GM18526 (cell line): ENCODE measurements around the gene CASP9.
A peak's percentile ranks its signal among the peaks of the same experiment; 100 is the strongest.

Experiments used
- POLR2A ChIP-seq: IDR thresholded peaks from 3 replicates; pipeline ENCODE4 v1.6.1; 2011; ENCODE audit not compliant: insufficient read length; ENCODE audit errors: extremely low read depth

CASP9 gene

DNA sequence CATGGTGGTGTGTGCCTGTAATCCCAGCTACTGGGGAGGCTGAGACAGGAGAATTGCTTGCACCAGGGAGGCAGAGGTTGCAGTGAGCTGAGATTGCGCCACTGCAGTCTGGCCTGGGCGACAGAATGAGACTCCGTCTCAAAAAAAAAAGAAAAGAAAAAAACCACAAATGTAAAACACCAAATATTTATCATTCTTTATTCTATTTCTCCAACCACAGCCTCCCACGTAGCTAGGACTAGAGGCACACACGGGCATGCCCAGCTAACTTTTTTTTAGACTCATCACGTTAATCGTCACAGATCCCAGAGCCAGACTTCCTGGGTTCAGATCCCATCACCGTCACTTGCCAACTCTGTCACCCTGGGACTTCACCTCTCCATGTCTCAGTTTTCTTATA, 16.2 kb upstream of the CASP9 start:
- no peak for TF ChIP-seq POLR2A

DNA sequence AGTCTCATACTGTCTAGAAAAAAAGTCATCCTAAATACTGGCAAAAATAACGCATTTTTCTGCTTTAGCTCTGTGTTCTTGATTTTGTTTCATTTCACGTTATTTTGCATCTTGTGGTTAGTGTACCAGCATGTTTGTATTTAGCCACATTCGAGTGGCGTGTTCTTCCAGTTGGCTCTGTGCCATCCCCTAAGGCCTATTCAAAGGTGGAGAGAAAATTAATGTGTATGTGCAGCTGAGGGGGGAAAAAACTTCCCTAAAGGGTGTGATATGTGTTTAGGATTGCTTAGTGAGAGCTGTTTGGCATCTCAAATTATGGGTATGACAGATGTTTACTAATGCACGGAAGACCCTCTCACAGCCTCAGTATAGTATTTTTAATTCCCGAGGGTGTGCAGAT, 14.8 kb upstream of the CASP9 start:
- TF ChIP-seq POLR2A = no peak

DNA sequence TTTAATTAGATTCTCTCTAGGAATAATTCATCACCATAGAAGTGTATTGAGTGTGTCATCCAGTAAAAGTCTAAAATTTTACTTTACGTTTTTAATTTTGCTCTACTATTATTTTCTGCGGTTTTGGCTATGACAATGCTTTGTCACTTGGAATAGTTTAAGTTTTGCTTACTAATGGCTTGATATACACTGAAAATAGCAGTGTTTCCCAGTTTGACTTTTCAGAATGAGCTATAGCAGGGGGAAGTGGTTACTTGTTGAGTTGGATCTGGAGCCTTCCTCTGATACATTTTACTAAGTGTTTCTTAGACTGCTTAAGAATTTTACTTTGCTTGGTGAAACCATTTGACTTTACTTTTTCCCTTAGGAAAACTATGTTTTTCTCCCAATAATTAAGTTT, 7.7 kb upstream of the CASP9 start:
- no peak for TF ChIP-seq POLR2A

DNA sequence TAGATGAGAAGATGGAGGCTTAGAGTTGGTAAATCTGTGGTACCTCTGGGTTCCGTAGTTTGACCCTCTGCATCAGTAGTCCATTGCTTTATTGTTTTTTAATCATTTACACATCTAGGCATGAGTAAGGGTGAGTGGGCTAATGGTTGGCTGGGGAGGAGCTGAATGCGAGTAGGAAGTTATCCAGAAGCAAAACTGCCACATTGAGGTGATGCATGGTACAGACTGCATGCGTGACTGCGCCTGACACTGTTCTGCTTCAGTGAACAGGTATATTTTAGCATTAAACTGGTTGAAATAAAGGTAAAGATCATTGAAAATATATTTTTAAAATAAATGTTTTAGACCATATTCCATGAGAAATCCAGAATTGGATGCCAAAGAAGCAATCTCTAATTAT, 7.0 kb upstream of the CASP9 start:
- no peak for TF ChIP-seq POLR2A

DNA sequence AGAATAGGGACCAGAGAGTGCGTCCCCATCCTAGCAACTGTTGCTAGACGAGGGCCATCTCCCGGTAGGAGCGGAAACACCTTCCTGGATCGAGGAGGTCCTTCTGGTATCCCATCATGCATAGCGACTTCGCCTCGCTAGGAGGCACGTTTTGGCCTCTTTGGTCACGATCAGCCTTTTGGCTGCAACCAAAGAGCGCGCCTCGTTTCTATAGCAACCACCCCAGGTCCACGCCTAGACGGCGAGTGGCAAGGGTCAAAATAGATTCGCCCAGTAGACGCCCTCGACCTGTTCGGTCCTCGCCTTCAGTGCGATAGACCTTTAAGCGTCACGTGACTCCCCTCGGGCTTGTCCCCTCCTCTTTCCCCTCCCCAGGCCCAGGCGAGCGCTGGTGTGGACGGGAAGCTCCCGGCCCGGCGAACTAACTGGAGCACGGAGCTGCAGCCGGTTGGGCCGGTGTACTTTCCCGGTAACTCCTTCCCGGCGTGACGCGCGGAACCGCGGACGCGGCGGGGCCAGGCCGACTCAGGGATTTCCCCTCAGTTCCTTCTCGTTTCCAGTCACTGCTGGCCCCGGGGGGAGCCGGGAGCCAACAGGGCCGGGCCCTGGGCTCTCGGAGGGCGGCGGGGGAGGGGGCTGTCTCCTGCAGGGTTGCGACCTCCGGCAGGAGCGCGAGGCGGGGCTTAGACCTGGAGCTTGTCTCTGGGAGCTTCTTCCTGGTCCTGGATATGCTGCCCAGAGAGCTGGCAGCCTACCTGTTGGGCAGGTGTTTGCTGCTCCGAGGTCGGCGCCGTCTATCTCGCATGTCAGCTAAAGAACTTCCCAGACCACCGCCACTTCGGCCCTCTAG, 2.7 kb upstream of the CASP9 start, which contains the start of gene DNAJC16:
Gene DNAJC16 (plus strand): TSS at position 359 of the 850 bp plus-strand sequence. CDS start 2,258 bp downstream, outside the sequence.
- TF ChIP-seq POLR2A = peak; percentile 78

DNA sequence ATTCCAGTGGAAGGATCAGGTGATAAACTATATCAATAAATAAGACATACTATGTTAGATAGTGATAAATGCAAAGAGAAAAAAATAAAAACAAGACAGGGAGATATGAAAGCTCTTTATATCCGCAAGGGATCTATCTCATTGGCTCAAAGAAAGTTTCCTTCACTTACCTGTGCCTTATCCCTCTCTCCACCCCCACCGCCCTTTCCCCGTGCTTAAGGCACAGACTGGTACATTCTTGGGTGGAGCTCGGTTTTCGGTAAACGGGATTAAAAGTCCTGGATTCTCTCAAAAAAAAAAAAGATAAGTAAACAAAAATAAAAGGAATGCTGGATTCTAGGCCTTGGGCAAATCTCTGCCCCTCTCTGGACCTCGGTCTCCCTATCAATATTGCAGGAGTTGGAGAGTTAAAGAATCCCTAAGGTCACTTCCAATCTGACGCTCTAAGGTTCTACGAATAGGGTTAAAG, 2.0 kb upstream of the CASP9 start:
- no peak for TF ChIP-seq POLR2A

DNA sequence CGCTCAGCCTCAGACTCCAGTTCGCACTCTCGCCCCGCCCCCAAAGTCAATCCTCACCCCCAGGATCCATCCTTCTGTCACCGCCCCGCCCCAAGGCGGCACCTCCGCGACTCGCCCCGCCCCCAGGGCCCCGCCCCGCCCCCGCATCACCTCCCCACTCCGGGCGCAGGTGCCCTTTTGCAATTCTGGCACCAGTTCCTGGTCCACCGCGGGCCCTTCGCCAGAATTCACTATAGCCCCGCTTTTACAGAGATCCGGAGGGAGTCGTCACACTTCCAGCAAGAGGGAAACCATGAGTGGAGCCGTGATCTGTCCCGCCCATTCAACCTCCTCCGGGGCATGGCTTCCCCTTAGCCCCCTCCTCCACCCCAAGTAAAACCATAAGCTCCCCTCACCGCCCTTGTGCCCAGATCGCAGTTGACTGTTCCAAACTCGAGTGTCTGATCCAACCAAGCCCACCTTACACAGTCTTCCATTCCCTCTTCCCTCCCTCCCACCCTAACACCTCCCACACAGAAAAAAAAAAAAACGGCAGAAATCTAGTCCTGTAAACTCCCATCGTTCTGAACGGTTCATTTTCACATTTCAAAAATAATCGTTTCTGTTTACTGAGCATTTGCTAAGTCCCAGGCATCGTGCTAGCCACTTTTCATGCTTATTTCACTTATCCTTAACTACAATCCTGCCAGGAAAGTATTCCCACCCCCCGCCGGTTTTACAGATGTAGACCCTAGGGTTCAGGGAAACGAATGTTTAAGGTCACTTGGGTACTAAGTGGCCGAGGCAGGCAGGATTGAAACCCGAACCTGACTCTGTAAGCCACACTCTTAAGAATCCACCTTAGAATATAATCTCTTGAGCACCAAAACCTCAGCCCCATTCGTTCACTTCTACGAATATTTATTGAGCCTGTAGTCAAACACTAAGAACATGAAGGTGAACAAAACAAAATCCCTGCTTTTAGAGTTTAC, 1.3 kb upstream of the CASP9 start:
- peak; percentile 50 for TF ChIP-seq POLR2A

DNA sequence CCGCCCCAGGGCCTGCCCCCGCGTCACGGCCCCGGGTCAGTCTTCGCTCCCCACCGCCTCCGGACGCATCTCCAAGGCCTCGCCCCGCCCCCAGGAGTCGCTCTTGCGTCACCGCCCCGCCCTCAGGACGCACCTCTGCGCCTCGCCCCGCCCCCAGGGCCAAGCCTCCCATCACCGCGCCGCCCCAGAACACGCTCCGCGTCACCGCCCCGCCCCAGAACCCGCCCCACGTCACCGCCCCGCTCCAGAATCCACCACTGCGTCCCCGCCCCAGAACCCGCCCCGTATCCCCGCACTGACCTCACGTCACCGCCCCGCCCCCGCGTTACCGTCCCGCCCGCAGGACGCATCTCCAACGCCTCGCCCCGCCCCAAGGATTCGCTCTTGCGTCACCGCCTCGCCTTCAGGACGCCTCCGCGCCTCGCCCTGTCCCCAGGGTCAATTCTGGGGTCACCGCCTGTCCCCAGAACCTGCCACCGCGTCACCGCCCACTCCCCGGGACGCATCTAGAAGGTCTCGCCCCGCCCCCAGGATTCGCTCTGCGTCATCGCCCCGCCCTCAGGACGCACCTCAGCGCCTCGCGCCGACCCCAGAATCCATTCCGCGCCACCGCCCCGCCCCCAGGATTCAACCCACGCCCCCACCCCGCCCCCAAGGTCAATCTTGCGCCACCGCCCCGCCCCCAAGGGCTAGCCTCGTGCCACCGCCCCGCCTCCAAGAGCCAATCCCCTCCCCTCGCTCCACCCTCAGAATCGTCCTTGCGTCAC, 451 bp upstream of the CASP9 start:
- peak; percentile 17 for TF ChIP-seq POLR2A

DNA sequence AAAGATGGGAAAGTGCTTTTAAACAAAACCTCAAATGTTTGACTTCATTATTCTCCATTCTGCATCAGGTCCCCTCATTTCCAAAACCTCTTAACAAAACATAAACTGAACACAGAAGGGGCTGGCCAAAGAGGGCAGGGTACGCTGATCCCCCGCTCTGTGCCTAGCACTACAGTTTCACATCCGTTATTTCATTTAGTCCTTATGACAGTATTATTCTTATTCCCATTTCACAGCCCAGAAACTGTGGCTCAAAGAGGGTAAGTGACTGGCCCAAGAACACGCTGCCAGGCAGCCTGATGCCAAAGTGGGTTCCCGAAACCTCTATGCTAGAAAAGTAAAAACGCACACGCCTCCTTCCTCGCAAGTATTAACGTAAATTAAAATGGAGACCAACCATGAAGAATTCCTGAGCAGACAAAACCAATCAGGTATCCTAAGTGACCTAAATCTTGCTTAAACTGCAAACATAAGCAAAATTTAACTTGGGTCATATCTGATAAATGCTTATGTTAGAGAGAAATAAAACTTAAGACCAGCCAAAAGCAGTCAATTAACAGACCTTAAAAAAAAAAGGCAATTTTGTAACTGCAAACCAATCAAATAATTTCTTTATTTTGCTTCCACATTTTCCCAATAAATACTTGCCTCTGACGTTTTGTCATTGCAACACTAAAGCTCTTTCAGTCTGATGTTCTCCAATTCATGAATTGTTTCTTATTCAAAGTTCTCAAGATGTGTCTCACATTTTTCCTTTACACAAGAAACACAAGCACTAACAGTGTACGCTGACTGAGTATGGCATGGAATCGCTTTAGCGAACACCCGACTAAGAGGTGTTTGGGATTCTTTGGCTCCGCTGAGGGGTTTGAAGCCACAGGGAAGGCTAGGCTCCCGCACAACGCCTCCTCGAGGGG, 653 bp downstream of the CASP9 start:
- TF ChIP-seq POLR2A = no peak

DNA sequence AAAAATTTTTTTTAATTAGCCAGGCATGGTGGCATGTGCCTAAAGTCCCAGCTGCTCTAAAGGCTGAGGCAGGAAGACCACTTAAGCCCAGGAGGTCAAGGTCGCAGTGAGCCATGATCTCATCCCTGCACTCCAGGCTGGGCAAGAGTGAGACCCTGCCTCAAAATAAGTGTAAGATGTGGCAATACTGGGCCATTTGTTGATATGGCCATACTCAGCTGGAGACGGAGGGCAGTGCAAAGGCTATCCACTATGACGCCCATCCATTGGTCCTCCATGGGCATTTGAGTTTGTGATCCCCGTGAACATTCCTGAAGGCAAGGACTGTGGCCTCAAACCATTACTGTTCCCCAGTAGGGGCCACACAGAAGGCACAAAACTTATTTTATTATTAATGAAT, 1.5 kb downstream of the CASP9 start:
- TF ChIP-seq POLR2A = no peak

DNA sequence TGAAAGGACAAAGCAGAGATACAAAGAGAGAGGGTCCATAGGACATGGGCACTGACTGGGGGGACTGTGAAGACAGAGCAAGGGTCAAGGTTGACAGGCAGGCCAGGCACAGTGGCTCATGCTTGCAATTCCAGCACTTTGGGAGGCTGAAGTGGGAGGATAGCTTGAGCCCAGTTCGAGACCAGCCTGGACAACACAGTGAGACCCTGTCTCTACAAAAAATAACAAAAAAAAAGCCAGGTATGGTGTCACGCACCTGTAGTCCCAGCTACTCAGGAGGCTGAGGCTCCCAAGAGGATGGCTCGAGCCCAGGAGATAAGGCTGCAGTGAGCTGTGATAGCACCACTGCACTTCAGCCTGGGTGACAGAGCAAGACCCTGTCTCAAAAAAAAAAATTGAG, 4.4 kb downstream of the CASP9 start:
- TF ChIP-seq POLR2A = no peak

DNA sequence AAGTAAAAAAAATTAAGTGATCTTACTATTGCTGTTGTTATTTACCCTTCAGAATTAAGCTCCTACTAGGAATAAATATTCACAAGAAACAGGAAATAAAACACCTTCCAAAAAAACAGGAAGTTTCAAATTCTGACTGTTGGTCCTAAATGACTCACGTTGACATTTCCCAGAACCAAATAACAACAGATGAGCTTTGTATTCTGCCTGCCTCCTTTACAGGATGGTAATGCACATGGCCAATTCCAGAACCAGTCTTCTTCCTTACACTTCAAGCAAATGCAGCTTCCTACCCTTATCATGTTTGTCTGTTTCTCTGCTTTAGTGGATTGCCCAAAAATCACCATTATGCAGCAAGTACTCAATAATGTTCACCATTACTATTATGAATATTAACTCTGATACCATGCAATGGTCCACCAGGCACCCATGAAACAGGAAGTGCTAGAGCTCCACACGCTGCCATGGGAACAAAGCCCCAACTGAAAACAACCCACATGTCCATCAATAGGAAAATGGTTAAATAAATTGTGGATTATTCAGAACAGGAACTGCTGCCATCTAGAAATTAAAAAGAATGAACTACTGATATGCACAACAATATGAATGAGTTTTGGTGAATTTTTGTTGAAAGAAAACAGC, 8.9 kb downstream of the CASP9 start:
- TF ChIP-seq POLR2A = no peak

DNA sequence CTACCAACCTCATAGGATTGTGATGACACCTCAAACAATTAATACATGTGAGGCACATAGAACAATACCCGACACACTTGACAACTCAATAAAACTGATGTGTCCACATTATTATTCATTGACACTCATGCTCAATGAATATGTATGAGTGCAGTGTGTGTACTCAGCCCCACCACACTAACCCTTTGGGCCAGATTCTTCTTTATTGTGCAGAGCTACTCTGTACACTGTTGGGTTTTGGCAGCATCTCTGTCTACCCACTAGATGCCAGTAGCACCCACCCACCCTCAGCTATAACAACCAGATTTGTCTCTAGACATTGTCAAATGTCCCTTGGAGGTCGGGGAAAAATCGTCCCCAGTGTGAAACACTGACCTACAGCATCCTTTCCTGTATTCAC, 10.1 kb downstream of the CASP9 start:
- no peak for TF ChIP-seq POLR2A
